Tibial nerve (tissue), 4 donors: ENCODE data around the gene TSPAN32. TPM values are rescaled to one million over a fixed set of nuclear protein-coding genes. Genes with fewer than 3 reads are reported as not detected.

Experiments
- DNase-seq, 2 donors: peaks; one replicate each; pipeline ENCODE4 v3.0.0-alpha.2; 2019; ENCODE audit warnings: low spot score in 2 of 2
- H3K27ac ChIP-seq, 4 donors: fragments of 200-600 bp; sonication (generic) in 3 of 4; one replicate each; pipeline ENCODE4 v1.5.1; 2017 to 2019; ENCODE audit warnings: mild to moderate bottlenecking in 1 of 4
- H3K27me3 ChIP-seq, 2 donors: fragments of 200-600 bp; sonication (generic) in 1 of 2; one replicate each; pipeline versions ENCODE4 v1.5.1 to v1.6.0; 2017 to 2019
- H3K36me3 ChIP-seq, 3 donors: fragments of 200-600 bp; sonication (generic); one replicate each; pipeline ENCODE4 v1.5.1; 2018 to 2019
- H3K4me1 ChIP-seq, 4 donors: fragments of 200-600 bp; sonication (generic) in 3 of 4; one replicate each; pipeline ENCODE4 v1.5.1; 2017 to 2019
- H3K4me3 ChIP-seq, 4 donors: fragments of 200-600 bp; sonication (generic) in 3 of 4; one replicate each; pipeline ENCODE4 v1.5.1; 2017 to 2019; ENCODE audit warnings: mild to moderate bottlenecking in 1 of 4, moderate library complexity in 1 of 4
- H3K9me3 ChIP-seq, 4 donors: fragments of 200-600 bp; sonication (generic) in 3 of 4; one replicate each; pipeline ENCODE4 v1.5.1; 2017 to 2019
- EP300 ChIP-seq, 2 donors: sonication (generic); formaldehyde crosslinking; IDR thresholded peaks; one replicate each; pipeline ENCODE4 v1.6.1; 2017; ENCODE audit warnings: antibody characterized with exemption in 2 of 2, mild to moderate bottlenecking in 1 of 2
- POLR2A ChIP-seq, 2 donors: fragments of 450-650 bp; IDR thresholded peaks; one replicate each; pipeline ENCODE4 v1.6.1; 2017; ENCODE audit warnings: antibody characterized with exemption in 2 of 2, mild to moderate bottlenecking in 2 of 2, moderate library complexity in 2 of 2
- WGBS, 2 donors: methylation state at CpG; one replicate each; pipeline ENCODE4 v1.1.5; 2018; 5-methylcytosine and 5-hydroxymethylcytosine counted together
- total RNA-seq, 4 donors: library from RNA; depleted of rRNA; stranded (reverse); fragments of >200 nt; gene quantifications; one replicate each; pipeline ENCODE4 v1.1.0, GENCODE V29; 2016
- TF ChIP-seq, protein P1 (sequence below), 5 experiments: fragments of 200-600 bp in 3 of 5; fragments of 450-650 bp in 2 of 5; sonication (generic) in 3 of 5; IDR thresholded peaks; one replicate each; pipeline ENCODE4 v1.5.1; 2016 to 2019; ENCODE audit warnings: antibody characterized with exemption in 5 of 5, mild to moderate bottlenecking in 3 of 5, moderate library complexity in 2 of 5

Gene TSPAN32
- total RNA-seq, 4 donors from 2014 or later, result 1.8 to 9.0 (median 5.8) TPM

DNA sequence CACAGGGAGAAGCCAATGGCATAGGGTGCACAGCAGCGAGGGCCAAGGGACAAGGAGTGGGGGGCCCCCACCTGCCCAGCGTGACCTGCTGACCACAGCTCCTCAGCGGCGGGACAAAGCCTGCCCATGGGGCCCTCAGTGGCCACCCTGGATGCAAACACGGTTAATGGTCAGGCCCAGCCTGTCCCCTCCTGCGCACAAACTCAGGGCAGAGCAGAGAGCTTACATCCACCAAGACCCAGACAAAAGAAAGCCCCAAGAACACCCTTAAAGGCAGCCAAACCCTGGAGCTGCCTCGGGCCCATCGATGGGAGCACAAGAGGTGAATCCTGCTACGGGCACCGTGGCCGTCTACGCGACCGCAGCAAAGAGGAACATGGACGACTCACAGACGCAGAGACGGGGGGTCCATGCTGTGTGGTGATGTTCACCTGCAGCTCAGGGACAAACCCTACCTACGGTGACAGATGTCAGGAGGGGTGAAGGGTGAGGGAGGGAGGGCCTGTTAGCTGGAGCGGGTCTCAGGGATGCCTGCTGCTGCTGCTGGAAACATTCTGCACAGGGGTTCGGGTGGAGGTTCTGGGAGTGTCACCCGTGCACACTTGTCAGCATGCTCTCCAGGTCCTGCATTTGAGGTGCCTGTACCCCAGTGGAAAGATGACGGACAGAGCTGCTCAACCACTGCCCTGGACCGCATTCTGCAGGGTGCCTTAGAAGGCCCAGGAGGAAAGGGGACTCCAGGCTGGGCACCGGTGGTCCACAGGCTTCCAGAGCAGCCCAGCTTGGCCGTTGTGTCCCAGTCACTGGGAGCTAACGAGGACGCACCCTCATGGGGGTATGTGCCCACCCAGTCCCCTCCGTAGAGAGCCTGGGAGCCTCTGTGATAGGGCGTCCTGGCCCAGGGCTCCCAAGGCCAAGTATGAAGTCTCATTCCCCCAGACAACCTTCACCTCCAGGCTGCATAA, 43.0 kb upstream of the TSPAN32 start:
- H3K27ac ChIP-seq, result no peak overlapping the region
- no peak overlapping the region for H3K4me3 ChIP-seq
- H3K27me3 ChIP-seq, result no peaks in the 10 kb centered on the region
- WGBS, 2 donors, result 87 to 88% methylated on average over 28 of the region's 29 CpGs
- peaks cover 0 to 6% (median 0%) of the 10 kb centered on the region in 4 donors for H3K9me3 ChIP-seq
- no peaks in the 10 kb centered on the region for H3K36me3 ChIP-seq
- TF ChIP-seq, protein P1, sequence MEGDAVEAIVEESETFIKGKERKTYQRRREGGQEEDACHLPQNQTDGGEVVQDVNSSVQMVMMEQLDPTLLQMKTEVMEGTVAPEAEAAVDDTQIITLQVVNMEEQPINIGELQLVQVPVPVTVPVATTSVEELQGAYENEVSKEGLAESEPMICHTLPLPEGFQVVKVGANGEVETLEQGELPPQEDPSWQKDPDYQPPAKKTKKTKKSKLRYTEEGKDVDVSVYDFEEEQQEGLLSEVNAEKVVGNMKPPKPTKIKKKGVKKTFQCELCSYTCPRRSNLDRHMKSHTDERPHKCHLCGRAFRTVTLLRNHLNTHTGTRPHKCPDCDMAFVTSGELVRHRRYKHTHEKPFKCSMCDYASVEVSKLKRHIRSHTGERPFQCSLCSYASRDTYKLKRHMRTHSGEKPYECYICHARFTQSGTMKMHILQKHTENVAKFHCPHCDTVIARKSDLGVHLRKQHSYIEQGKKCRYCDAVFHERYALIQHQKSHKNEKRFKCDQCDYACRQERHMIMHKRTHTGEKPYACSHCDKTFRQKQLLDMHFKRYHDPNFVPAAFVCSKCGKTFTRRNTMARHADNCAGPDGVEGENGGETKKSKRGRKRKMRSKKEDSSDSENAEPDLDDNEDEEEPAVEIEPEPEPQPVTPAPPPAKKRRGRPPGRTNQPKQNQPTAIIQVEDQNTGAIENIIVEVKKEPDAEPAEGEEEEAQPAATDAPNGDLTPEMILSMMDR (IDR thresholded peaks at IDR 0.05), result no peak
- no peak for TF ChIP-seq POLR2A (IDR thresholded peaks at IDR 0.05)
- no peak for TF ChIP-seq EP300 (IDR thresholded peaks at IDR 0.05)
- no peak for DNase-seq
- no peaks in the 10 kb centered on the region for H3K4me1 ChIP-seq

DNA sequence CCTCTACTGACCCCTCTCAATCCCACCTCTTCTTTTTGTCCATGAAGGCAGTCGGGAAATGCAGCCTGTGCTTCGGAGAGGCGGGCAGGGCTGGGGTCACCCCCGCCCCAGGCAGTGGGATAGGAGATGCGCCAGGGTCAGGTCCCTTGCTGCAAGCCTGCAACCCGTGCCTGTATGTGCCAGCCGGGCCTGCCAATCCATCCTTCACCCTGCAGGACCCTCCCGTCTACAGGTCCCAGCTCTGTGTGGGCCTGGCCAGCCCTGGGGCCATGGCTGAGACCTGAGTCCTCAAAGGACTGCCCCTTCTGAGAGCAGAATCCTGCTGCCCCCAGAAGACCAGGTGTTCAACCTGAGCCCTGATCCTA, 42.4 kb upstream of the TSPAN32 start:
- Histone ChIP-seq H3K4me3 (no peak overlapping the region), H3K4me1 (no peaks in the 10 kb centered on the region), H3K36me3 (no peaks in the 10 kb centered on the region), H3K27me3 (no peaks in the 10 kb centered on the region), H3K9me3 (peaks cover 0 to 4% (median 0%) of the 10 kb centered on the region in 4 donors), H3K27ac (no peak overlapping the region)
- TF ChIP-seq, protein P1 (IDR thresholded peaks at IDR 0.05), result no peak
- TF ChIP-seq POLR2A (IDR thresholded peaks at IDR 0.05), result no peak
- no peak for TF ChIP-seq EP300 (IDR thresholded peaks at IDR 0.05)
- no peak for DNase-seq
- 81 to 86% methylated on average over 7 to 8 of the region's 8 CpGs for WGBS, 2 donors

DNA sequence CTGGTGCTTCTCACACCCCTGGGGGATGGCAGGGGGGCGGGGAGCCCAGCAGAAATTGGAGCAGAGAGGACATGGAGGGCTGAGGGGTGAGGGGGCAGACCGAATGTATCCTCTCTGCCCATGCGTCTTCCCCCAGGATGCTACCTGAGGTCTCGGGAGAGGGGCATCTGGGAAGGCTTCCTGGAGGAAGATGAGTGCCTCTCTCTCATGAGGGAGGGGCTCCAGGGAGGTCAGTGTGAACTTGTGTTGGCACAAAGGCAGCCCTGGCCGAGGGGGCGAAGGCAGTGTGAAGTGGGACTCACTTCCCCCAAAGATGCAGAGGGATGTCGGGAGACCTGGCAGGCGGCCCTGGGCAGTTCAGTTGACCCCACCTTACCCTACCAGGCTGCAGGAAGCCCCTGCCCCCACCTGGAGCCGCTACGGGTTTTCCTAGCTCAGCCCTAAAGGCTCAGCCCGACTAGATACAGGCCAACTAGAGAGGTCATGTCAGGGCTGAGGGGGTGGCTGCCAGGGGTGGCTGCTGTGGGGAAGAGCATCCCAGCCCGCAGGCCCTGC, 41.8 kb upstream of the TSPAN32 start:
- no peak overlapping the region for H3K27ac ChIP-seq
- 75 to 79% methylated on average over 8 to 12 of the region's 12 CpGs for WGBS, 2 donors
- no peak overlapping the region for H3K4me3 ChIP-seq
- no peaks in the 10 kb centered on the region for H3K9me3 ChIP-seq
- DNase-seq, result no peak
- H3K27me3 ChIP-seq, result no peaks in the 10 kb centered on the region
- TF ChIP-seq, protein P1 (IDR thresholded peaks at IDR 0.05), result no peak
- TF ChIP-seq EP300 (IDR thresholded peaks at IDR 0.05) (no peak), POLR2A (IDR thresholded peaks at IDR 0.05) (no peak)
- H3K36me3 ChIP-seq, result no peaks in the 10 kb centered on the region
- H3K4me1 ChIP-seq, result no peaks in the 10 kb centered on the region

DNA sequence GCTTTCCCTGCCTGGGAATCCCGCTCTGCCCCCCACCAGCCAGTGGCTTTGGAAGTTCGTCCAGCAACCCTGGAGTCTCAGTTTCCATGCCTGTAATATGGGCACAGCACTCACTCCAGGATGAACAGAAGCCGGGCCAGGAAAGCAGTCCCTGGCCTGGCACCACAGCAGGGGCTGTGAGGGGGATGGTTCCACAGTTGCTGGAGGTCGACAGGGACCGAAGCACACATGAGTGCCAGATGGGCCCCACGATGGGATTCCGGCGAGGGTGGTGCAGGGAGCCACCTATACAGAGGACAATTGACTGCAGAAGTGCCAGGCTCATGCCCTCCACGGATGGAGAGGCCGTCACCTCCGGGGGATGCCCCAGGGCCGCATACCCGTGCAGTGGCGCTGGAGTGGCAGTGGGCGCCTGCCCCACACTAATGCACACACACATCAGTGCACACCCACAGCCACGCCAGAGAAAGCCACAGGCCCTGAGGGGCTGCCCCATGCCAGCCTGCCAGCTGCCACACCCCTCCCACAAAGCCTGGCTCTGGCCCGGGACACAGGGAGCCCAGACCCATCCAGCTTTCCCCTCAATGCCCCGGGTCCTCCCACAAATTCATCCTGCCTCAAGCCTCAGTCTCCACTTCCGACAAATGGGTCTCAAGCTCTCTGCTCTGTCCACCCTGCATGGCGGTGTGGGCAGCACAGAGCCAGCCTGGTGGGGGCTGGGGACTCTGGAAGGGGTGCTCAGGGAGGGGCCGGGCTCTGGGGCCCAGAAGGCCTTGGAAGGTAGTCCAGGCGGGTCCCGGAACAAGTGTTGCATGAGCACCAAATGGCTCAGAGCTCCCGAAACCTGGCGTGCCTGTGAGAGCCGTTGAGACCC, 41.1 kb upstream of the TSPAN32 start:
- no peak overlapping the region for H3K27ac ChIP-seq
- DNase-seq, result no peak
- WGBS, 2 donors, result 77 to 82% methylated on average over 6 to 22 of the region's 26 CpGs
- H3K4me1 ChIP-seq, result no peaks in the 10 kb centered on the region
- TF ChIP-seq EP300 (IDR thresholded peaks at IDR 0.05) (no peak), POLR2A (IDR thresholded peaks at IDR 0.05) (no peak)
- TF ChIP-seq, protein P1 (IDR thresholded peaks at IDR 0.05), result no peak
- no peaks in the 10 kb centered on the region for H3K27me3 ChIP-seq
- H3K9me3 ChIP-seq, result no peaks in the 10 kb centered on the region
- no peaks in the 10 kb centered on the region for H3K36me3 ChIP-seq
- no peak overlapping the region for H3K4me3 ChIP-seq
